SK-N-MC (cell line): ENCODE results near the gene FOXP4.

Source experiments
- DNase-seq: peaks from one replicate; pipeline ENCODE4 v3.0.0-alpha.2; 2011; ENCODE audit warnings: low read depth, low spot score
- H3K27ac ChIP-seq: fragments of 200-600 bp; sonication (generic); 2 replicates; pipeline ENCODE4 v1.5.1; 2016; ENCODE audit warnings: mixed run types
- H3K36me3 ChIP-seq: fragments of 200-600 bp; sonication (generic); 2 replicates; pipeline ENCODE4 v1.6.1; 2017; ENCODE audit warnings: antibody characterized with exemption, low read length, mixed read lengths; ENCODE audit not compliant: insufficient read depth
- H3K4me3 ChIP-seq: fragments of 200-600 bp; sonication (generic); 2 replicates; pipeline ENCODE4 v1.5.1; 2016
- H3K9ac ChIP-seq: fragments of 200-600 bp; sonication (generic); 2 replicates; pipeline ENCODE4 v1.8.0; 2017; ENCODE audit warnings: mixed run types, mixed read lengths; ENCODE audit not compliant: insufficient read length
- H3K9me3 ChIP-seq: fragments of 200-600 bp; sonication (generic); 2 replicates; pipeline ENCODE4 v1.6.1; 2017; ENCODE audit warnings: low read depth, mild to moderate bottlenecking, antibody characterized with exemption, low read length, moderate library complexity, mixed read lengths
- EZH2 ChIP-seq: fragments of 200-600 bp; sonication (generic); IDR thresholded peaks from one replicate; pipeline ENCODE4 v1.6.1; 2017; ENCODE audit warnings: antibody characterized with exemption
- FOXP2 ChIP-seq: optimal IDR thresholded peaks from 2 replicates; pipeline ENCODE3; 2011; ENCODE audit warnings: mild to moderate bottlenecking, moderate library complexity; ENCODE audit not compliant: insufficient read depth; ENCODE audit errors: extremely low read length, control extremely low read depth
- POLR2AphosphoS5 ChIP-seq: IDR thresholded peaks from 2 replicates; pipeline ENCODE4 v1.6.1; 2012; ENCODE audit warnings: mild to moderate bottlenecking, low read depth, low read length, borderline replicate concordance

The FOXP4 gene

DNA sequence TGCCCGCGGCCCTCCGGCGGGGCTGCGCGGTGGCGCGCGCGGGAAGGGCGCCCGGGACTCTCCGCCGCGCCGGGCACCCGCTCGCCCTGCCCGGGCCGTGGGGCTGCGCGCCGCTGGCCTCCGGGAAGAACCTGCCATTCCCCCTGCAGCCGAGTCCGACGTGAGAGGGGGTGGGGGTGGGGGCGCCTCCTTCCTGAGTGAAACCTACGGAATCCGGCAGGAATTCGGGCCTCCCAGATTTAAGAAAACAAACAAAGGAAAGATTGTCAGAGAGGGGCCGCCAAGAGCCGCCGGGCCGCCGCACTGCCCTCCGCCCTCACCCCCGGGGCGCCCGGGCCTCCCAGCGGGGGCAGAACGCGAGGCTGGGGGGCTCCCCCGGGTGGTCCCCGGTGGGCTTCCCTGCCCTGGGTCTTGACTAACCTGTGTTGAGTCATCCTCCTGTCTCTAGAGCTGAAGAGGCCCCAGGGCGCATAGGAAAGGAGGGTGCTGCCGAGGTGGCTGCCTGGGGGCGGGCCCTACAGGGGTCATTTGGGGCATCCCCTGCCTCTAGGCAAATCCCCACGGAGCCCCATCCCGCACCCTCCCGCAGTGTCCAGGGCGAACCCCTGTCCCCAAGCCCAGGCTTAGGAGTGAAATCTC, 42.2 kb upstream of the FOXP4 start:
- H3K4me3 ChIP-seq, result peak overlapping the region; percentile 65
- peak overlapping the region; percentile 58 for H3K9ac ChIP-seq
- DNase-seq, result no peak
- no peaks in the 10 kb centered on the region for H3K36me3 ChIP-seq
- H3K27ac ChIP-seq, result no peak overlapping the region
- H3K9me3 ChIP-seq, result no peaks in the 10 kb centered on the region
- TF ChIP-seq POLR2AphosphoS5 (no peak), FOXP2 (no peak), EZH2 (no peak)

DNA sequence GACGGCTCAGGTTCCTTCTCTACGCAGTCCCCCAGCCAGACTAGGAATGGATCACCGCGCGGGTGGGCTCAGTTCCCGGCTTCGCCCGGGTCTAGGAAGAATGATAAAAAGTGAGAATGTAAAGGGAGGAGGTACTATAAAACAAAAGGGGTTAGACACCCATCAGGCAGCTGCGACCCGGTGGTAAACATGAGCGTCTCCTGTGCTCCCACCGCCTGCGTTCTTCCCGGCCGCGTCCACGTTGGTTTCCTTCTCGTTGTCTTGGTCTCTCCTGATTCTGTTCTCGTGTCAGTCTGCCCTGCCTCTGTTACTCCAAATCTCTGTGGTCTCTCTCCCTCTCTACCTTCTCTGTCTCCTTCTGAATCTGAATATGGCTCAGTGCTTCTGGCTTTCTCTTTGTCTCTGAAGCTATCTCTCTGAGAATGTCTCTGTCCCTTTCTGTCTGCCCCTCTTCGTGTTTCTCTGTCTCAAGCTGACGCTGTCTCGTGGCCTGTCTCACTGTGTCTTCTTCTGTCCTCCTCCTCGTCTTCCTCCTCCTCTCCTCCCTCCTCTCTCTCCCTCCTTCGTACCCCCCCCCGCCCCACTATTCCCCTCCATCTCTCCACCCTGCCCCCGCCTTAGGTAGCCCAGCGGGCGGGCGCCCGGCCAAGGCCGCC, 41.6 kb upstream of the FOXP4 start:
- Histone ChIP-seq H3K4me3 (no peak overlapping the region), H3K9me3 (no peaks in the 10 kb centered on the region), H3K9ac (peak overlapping the region; percentile 58), H3K36me3 (no peaks in the 10 kb centered on the region), H3K27ac (no peak overlapping the region)
- TF ChIP-seq FOXP2 (no peak), EZH2 (no peak), POLR2AphosphoS5 (no peak)
- no peak for DNase-seq

- no peak overlapping the region for H3K9ac ChIP-seq
- no peak overlapping the region for H3K4me3 ChIP-seq
- no peak overlapping the region for H3K27ac ChIP-seq
- H3K9me3 ChIP-seq, result no peaks in the 10 kb centered on the region
- DNase-seq, result no peak
- TF ChIP-seq EZH2 (no peak), POLR2AphosphoS5 (no peak), FOXP2 (no peak)
- no peaks in the 10 kb centered on the region for H3K36me3 ChIP-seq
These were observed 40.8 kb upstream of the FOXP4 start for GRCh38 chr6:41505122-41506049.

GRCh38 chr6:41508479-41508878, 37.7 kb upstream of the FOXP4 start:
- Histone ChIP-seq H3K36me3 (no peaks in the 10 kb centered on the region), H3K9me3 (no peaks in the 10 kb centered on the region), H3K27ac (no peak overlapping the region), H3K4me3 (no peak overlapping the region), H3K9ac (no peak overlapping the region)
- no peak for TF ChIP-seq POLR2AphosphoS5
- TF ChIP-seq FOXP2, result no peak
- TF ChIP-seq EZH2, result no peak
- DNase-seq, result no peak

- Histone ChIP-seq H3K36me3 (no peaks in the 10 kb centered on the region), H3K4me3 (no peak overlapping the region), H3K27ac (no peak overlapping the region), H3K9ac (no peak overlapping the region), H3K9me3 (no peaks in the 10 kb centered on the region)
- no peak for DNase-seq
- TF ChIP-seq POLR2AphosphoS5, result no peak
- TF ChIP-seq FOXP2, result no peak
- TF ChIP-seq EZH2, result no peak
These were observed 36.6 kb upstream of the FOXP4 start for GRCh38 chr6:41509580-41509979.

DNA sequence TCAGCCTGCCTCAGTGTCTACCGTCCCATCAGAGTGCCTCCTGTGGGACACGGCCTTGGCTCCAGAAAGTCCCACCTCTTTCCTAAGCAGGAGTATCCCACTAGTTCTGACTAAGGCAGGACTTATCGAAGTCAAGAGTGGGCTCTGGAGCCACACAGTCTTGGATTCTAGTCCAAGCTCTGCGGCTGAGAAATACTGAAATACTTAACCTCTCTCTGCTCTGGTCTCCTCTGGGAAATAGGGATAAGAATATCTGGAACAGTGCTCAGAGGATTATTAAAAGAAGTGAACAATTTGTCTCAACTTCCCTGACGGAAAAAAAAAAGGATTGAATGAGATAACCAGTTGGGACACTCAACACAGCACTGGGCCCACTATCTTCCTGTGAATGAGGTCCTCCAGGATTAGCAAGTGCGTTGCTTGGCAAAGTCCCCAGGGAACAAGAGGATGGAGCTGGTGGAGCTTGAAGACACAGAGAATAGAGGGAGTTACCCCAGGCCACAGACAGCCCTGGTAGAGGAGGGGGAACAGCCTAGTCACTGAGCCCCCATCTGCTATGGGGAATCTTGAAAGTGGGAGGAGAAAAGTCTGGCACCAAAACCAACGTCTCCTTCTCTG, 34.6 kb upstream of the FOXP4 start:
- TF ChIP-seq FOXP2, result no peak
- TF ChIP-seq EZH2, result no peak
- TF ChIP-seq POLR2AphosphoS5, result no peak
- Histone ChIP-seq H3K36me3 (no peaks in the 10 kb centered on the region), H3K9ac (no peak overlapping the region), H3K9me3 (no peaks in the 10 kb centered on the region), H3K27ac (no peak overlapping the region), H3K4me3 (no peak overlapping the region)
- DNase-seq, result no peak

GRCh38 chr6:41512146-41512701, 34.0 kb upstream of the FOXP4 start:
- Histone ChIP-seq H3K9ac (no peak overlapping the region), H3K27ac (no peak overlapping the region), H3K4me3 (no peak overlapping the region), H3K9me3 (no peaks in the 10 kb centered on the region), H3K36me3 (no peaks in the 10 kb centered on the region)
- TF ChIP-seq FOXP2 (no peak), EZH2 (no peak), POLR2AphosphoS5 (no peak)
- DNase-seq, result no peak

DNA sequence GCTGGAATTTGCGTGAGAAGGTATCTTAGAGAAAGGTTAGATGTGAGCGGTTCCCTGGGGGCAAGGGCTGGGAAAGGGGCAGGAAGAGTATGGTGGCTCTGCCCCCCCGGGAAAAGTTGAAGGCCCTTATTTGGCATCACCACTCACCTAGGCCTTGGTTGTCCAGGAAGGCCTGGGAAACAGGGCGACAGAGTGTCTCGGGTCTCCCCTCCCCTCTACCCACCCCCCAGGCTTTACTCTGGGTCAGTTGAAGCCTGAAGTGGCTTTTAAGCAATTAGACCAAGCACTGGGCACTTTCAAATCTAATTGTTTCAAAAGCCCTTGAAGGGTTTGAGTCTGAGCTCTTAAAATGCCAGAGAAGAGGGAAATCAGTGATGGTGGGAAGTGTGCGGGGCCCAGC, 30.2 kb upstream of the FOXP4 start:
- no peaks in the 10 kb centered on the region for H3K36me3 ChIP-seq
- H3K9me3 ChIP-seq, result no peaks in the 10 kb centered on the region
- no peak for DNase-seq
- no peak overlapping the region for H3K9ac ChIP-seq
- H3K27ac ChIP-seq, result no peak overlapping the region
- TF ChIP-seq FOXP2, result no peak
- H3K4me3 ChIP-seq, result no peak overlapping the region
